Activated naive CD8-positive, alpha-beta T cell treated with anti-CD3 and anti-CD28 coated beads for 36 hours (primary cell): ENCODE measurements around the gene NAV2. TPM values are rescaled to one million over a fixed set of nuclear protein-coding genes. Genes with fewer than 3 reads are reported as not detected.
A peak's percentile ranks its signal among the peaks of the same experiment; 100 is the strongest.
"Not testable (repeated sequence)": the region's sequence is repeated elsewhere in the genome, so short reads cannot be mapped to it uniquely, and the experiment has no call there.

Source experiments
- DNase-seq: peaks from one replicate; pipeline ENCODE4 v3.0.0; 2021
- H3K27ac Mint-ChIP-seq: one replicate; pipeline ENCODE4 v1.8.0; 2022; ENCODE audit warnings: mild to moderate bottlenecking, moderate library complexity, mixed read lengths
- H3K27me3 Mint-ChIP-seq: one replicate; pipeline ENCODE4 v1.8.0; 2022; ENCODE audit warnings: mild to moderate bottlenecking, mixed read lengths
- H3K36me3 Mint-ChIP-seq: one replicate; pipeline ENCODE4 v1.8.0; 2021; ENCODE audit warnings: mild to moderate bottlenecking, mixed read lengths
- H3K4me1 Mint-ChIP-seq: one replicate; pipeline ENCODE4 v1.8.0; 2021; ENCODE audit warnings: mixed read lengths
- H3K4me3 Mint-ChIP-seq: one replicate; pipeline ENCODE4 v1.8.0; 2022; ENCODE audit warnings: mild to moderate bottlenecking, moderate library complexity, mixed read lengths
- H3K9me3 Mint-ChIP-seq: one replicate; pipeline ENCODE4 v1.8.0; 2022; ENCODE audit warnings: mixed read lengths
- total RNA-seq, 2 experiments: library from RNA; stranded (reverse); gene quantifications; one replicate each; pipeline ENCODE4 v1.2.3, GENCODE V29; 2021

The NAV2 gene
- total RNA-seq, 2 experiments from 2014 or later, result 0.14 to 0.20 TPM

- no peak for DNase-seq
- Mint-ChIP-seq H3K4me3 (no peak overlapping the region), H3K9me3 (no peaks in the 10 kb centered on the region), H3K36me3 (no peaks in the 10 kb centered on the region), H3K4me1 (no peaks in the 10 kb centered on the region), H3K27me3 (peaks cover 8% of the 10 kb centered on the region), H3K27ac (no peak overlapping the region)
These were observed 175.2 kb downstream of the NAV2 start for GRCh38 chr11:19887842-19888241.

GRCh38 chr11:19889531-19889930, 176.9 kb downstream of the NAV2 start:
- no peaks in the 10 kb centered on the region for H3K36me3 Mint-ChIP-seq
- peaks cover 11% of the 10 kb centered on the region for H3K27me3 Mint-ChIP-seq
- no peaks in the 10 kb centered on the region for H3K9me3 Mint-ChIP-seq
- H3K4me1 Mint-ChIP-seq, result no peaks in the 10 kb centered on the region
- no peak overlapping the region for H3K27ac Mint-ChIP-seq
- H3K4me3 Mint-ChIP-seq, result no peak overlapping the region
- no peak for DNase-seq

GRCh38 chr11:19890308-19890707, 177.7 kb downstream of the NAV2 start:
- no peaks in the 10 kb centered on the region for H3K36me3 Mint-ChIP-seq
- H3K4me1 Mint-ChIP-seq, result no peaks in the 10 kb centered on the region
- H3K4me3 Mint-ChIP-seq, result no peak overlapping the region
- no peak overlapping the region for H3K27ac Mint-ChIP-seq
- peaks cover 11% of the 10 kb centered on the region for H3K27me3 Mint-ChIP-seq
- H3K9me3 Mint-ChIP-seq, result no peaks in the 10 kb centered on the region
- DNase-seq, result no peak

GRCh38 chr11:19891022-19891421, 178.4 kb downstream of the NAV2 start:
- no peaks in the 10 kb centered on the region for H3K4me1 Mint-ChIP-seq
- H3K9me3 Mint-ChIP-seq, result no peaks in the 10 kb centered on the region
- no peak overlapping the region for H3K4me3 Mint-ChIP-seq
- no peaks in the 10 kb centered on the region for H3K36me3 Mint-ChIP-seq
- peaks cover 11% of the 10 kb centered on the region for H3K27me3 Mint-ChIP-seq
- DNase-seq, result no peak
- H3K27ac Mint-ChIP-seq, result no peak overlapping the region

GRCh38 chr11:19892387-19892786, 179.8 kb downstream of the NAV2 start:
- H3K4me3 Mint-ChIP-seq, result no peak overlapping the region
- no peaks in the 10 kb centered on the region for H3K9me3 Mint-ChIP-seq
- no peaks in the 10 kb centered on the region for H3K4me1 Mint-ChIP-seq
- H3K36me3 Mint-ChIP-seq, result no peaks in the 10 kb centered on the region
- no peak overlapping the region for H3K27ac Mint-ChIP-seq
- H3K27me3 Mint-ChIP-seq, result peaks cover 11% of the 10 kb centered on the region
- DNase-seq, result no peak

- Mint-ChIP-seq H3K27ac (no peak overlapping the region), H3K4me1 (no peaks in the 10 kb centered on the region), H3K4me3 (no peak overlapping the region), H3K9me3 (no peaks in the 10 kb centered on the region), H3K27me3 (peaks cover 11% of the 10 kb centered on the region), H3K36me3 (no peaks in the 10 kb centered on the region)
- no peak for DNase-seq
These were observed 180.2 kb downstream of the NAV2 start for GRCh38 chr11:19892876-19893275.

- no peak overlapping the region for H3K27ac Mint-ChIP-seq
- no peaks in the 10 kb centered on the region for H3K36me3 Mint-ChIP-seq
- H3K4me1 Mint-ChIP-seq, result no peaks in the 10 kb centered on the region
- H3K4me3 Mint-ChIP-seq, result no peak overlapping the region
- no peak for DNase-seq
- H3K27me3 Mint-ChIP-seq, result peaks cover 11% of the 10 kb centered on the region
- no peaks in the 10 kb centered on the region for H3K9me3 Mint-ChIP-seq
These were observed 181.8 kb downstream of the NAV2 start for GRCh38 chr11:19894404-19894803.

- H3K27ac Mint-ChIP-seq, H3K9me3 Mint-ChIP-seq, H3K36me3 Mint-ChIP-seq, DNase-seq, H3K4me1 Mint-ChIP-seq, H3K4me3 Mint-ChIP-seq: not testable (repeated sequence)
- peaks cover 16% of the 10 kb centered on the region for H3K27me3 Mint-ChIP-seq
These were observed 182.4 kb downstream of the NAV2 start for GRCh38 chr11:19895037-19895436.

- Mint-ChIP-seq H3K27me3 (peaks cover 16% of the 10 kb centered on the region), H3K27ac (no peak overlapping the region), H3K9me3 (no peaks in the 10 kb centered on the region), H3K4me3 (no peak overlapping the region), H3K36me3 (no peaks in the 10 kb centered on the region), H3K4me1 (no peaks in the 10 kb centered on the region)
- no peak for DNase-seq
These were observed 183.1 kb downstream of the NAV2 start for GRCh38 chr11:19895776-19896175.

GRCh38 chr11:19903620-19904069, 191.0 kb downstream of the NAV2 start:
- H3K36me3 Mint-ChIP-seq, result no peaks in the 10 kb centered on the region
- no peaks in the 10 kb centered on the region for H3K4me1 Mint-ChIP-seq
- H3K27me3 Mint-ChIP-seq, result peaks cover 9% of the 10 kb centered on the region
- DNase-seq, result peak; percentile 36
- H3K4me3 Mint-ChIP-seq, result no peak overlapping the region
- H3K27ac Mint-ChIP-seq, result no peak overlapping the region
- no peaks in the 10 kb centered on the region for H3K9me3 Mint-ChIP-seq

GRCh38 chr11:19905280-19905853, 192.7 kb downstream of the NAV2 start:
- Mint-ChIP-seq H3K4me3 (no peak overlapping the region), H3K27ac (no peak overlapping the region), H3K4me1 (no peaks in the 10 kb centered on the region), H3K9me3 (no peaks in the 10 kb centered on the region), H3K27me3 (no peaks in the 10 kb centered on the region), H3K36me3 (no peaks in the 10 kb centered on the region)
- DNase-seq, result no peak

GRCh38 chr11:19906126-19906525, 193.5 kb downstream of the NAV2 start:
- H3K4me1 Mint-ChIP-seq, result no peaks in the 10 kb centered on the region
- no peaks in the 10 kb centered on the region for H3K9me3 Mint-ChIP-seq
- no peaks in the 10 kb centered on the region for H3K36me3 Mint-ChIP-seq
- no peaks in the 10 kb centered on the region for H3K27me3 Mint-ChIP-seq
- DNase-seq, result no peak
- H3K4me3 Mint-ChIP-seq, result no peak overlapping the region
- H3K27ac Mint-ChIP-seq, result no peak overlapping the region

GRCh38 chr11:19907008-19907579, 194.5 kb downstream of the NAV2 start:
- Mint-ChIP-seq H3K9me3 (no peaks in the 10 kb centered on the region), H3K4me3 (no peak overlapping the region), H3K27ac (no peak overlapping the region), H3K27me3 (no peaks in the 10 kb centered on the region), H3K36me3 (no peaks in the 10 kb centered on the region), H3K4me1 (no peaks in the 10 kb centered on the region)
- DNase-seq, result no peak

GRCh38 chr11:19907839-19908238, 195.2 kb downstream of the NAV2 start:
- Mint-ChIP-seq H3K27ac (no peak overlapping the region), H3K27me3 (no peaks in the 10 kb centered on the region), H3K36me3 (no peaks in the 10 kb centered on the region), H3K9me3 (no peaks in the 10 kb centered on the region), H3K4me1 (no peaks in the 10 kb centered on the region), H3K4me3 (no peak overlapping the region)
- no peak for DNase-seq

- no peak overlapping the region for H3K27ac Mint-ChIP-seq
- peaks cover 5% of the 10 kb centered on the region for H3K27me3 Mint-ChIP-seq
- H3K4me1 Mint-ChIP-seq, result no peaks in the 10 kb centered on the region
- no peaks in the 10 kb centered on the region for H3K36me3 Mint-ChIP-seq
- no peak for DNase-seq
- no peaks in the 10 kb centered on the region for H3K9me3 Mint-ChIP-seq
- H3K4me3 Mint-ChIP-seq, result no peak overlapping the region
These were observed 198.3 kb downstream of the NAV2 start for GRCh38 chr11:19910931-19911330.
